DOHH2 (cell line): Measurements from ENCODE around the gene ATP10B.

ENCODE experiments used
- CTCF ChIP-seq: fragments of 200-600 bp; sonication (generic); IDR thresholded peaks from one replicate; pipeline ENCODE4 v1.5.1; 2014; ENCODE audit warnings: antibody characterized with exemption, mild to moderate bottlenecking, low read depth, low read length; ENCODE audit not compliant: poor library complexity, severe bottlenecking
- EZH2phosphoT487 ChIP-seq: fragments of 200-600 bp; sonication (generic); IDR thresholded peaks from 2 replicates; pipeline ENCODE4 v1.6.1; 2017; ENCODE audit warnings: borderline replicate concordance, mild to moderate bottlenecking, antibody characterized with exemption, low read length, moderate library complexity, mixed read lengths

- TF ChIP-seq CTCF (peak; percentile 83), EZH2phosphoT487 (no peak)
Measured at GRCh38 chr5:160685695-160686094, 166.3 kb downstream of the ATP10B start.
